GM18520 (cell line): ENCODE measurements around the gene EXOSC5.
"Not testable (repeated sequence)": the region's sequence is repeated elsewhere in the genome, so short reads cannot be mapped to it uniquely, and the experiment has no call there.

Source experiments
- ATAC-seq: cut with Tn5 transposase; IDR thresholded peaks from one replicate; pipeline ENCODE4 v1.9.1; 2021; ENCODE audit not compliant: unreplicated experiment

Gene EXOSC5

GRCh38 chr19:41371541-41371940 lies 25.6 kb downstream of the EXOSC5 start:
- no peak for ATAC-seq

GRCh38 chr19:41371119-41371518 lies 26.0 kb downstream of the EXOSC5 start:
- ATAC-seq, result not testable (repeated sequence)

- ATAC-seq, result no peak
Measured at GRCh38 chr19:41369769-41370168, 27.4 kb downstream of the EXOSC5 start.

- no peak for ATAC-seq
Measured at GRCh38 chr19:41367848-41368301, 29.3 kb downstream of the EXOSC5 start.

DNA sequence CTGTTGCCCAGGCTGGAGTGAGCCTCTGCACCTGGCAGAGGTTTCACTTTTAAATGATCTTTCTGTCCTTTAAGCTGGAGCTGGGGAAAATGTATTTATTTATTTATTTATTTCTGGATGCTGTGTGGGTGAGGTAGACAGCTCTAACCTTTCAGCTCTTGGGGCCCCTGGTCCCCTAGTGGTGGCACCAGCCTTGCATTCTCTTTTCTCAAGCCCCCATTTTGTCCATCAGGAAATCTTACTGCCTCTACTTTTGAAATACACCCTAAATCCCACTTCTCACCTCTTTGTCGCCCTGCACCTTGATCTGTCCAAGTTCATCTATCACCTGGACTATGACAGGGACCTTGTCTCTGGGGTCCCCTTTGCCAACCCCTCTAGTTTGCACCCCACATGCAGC lies 31.1 kb downstream of the EXOSC5 start:
- no peak for ATAC-seq

DNA sequence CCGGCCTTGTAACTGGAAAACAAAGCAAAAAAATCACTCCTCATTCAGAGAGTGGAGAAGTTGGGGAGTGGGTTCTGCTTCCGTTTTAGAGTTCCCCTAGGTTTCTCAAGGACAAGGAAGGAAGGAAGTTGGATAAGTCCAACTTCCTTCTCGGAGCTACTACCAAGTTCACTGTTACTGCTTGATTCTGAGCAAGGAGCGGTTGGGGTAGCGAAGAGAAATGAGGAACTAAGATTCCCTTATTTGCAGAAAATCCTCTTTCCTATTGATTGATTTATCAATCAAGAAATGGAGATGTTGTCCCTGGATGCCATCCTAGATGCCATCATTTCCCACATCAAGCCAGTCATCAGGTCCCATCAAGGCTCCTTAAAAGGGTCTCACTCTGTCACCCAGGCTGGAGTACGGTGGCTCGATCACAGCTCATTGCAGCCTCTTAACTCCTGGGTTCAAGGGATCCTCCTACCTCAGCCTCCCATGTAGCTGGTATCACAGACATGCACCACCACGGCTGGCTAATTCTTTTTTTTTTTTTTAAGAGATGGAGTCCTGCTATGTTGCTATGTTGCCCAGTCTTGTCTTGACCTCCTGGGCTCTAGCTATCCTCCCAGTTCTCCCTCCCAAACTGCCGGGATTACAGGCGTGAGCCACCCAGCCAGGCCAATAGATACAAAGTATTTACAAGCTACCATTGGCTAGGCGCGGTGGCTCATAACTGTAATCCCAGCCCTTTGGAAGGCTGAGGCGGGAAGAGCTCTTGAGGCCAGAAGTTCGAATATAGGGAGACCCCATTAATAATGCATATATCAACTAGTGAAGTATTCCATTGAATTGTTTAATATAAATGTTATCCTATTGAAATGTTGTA lies 32.4 kb downstream of the EXOSC5 start:
- ATAC-seq, result no peak

- peak; percentile 78 for ATAC-seq
Measured at GRCh38 chr19:41363753-41364523, 33.2 kb downstream of the EXOSC5 start, which contains the start of gene B9D2. TSS of gene B9D2 (minus strand) at chr19:41364149. CDS start at chr19:41363519, 630 bp downstream.

DNA sequence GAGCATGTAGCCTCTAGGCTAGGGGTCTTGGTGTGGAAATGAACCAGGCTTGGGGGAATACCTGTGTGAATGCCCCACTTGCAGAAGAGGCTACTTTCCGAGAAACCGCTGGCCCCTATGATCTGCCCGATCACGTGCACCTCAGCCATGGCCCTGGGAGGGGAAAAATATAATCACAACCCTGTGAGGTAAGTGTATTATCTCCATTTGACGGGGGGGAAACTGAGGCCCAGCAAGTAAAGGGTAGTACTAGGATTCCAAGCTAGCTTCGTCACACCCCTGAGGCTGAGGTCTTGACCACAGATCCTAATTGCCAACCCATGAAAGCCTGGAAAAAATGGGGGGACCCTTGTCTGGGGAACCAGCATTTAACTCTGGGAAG lies 33.8 kb downstream of the EXOSC5 start:
- no peak for ATAC-seq

GRCh38 chr19:41362143-41362847 lies 34.9 kb downstream of the EXOSC5 start:
- no peak for ATAC-seq

- ATAC-seq, result no peak
Measured at GRCh38 chr19:41359741-41360140, 37.4 kb downstream of the EXOSC5 start.

GRCh38 chr19:41357746-41358145 lies 39.4 kb downstream of the EXOSC5 start:
- ATAC-seq, result no peak

- no peak for ATAC-seq
Measured at GRCh38 chr19:41356984-41357739, 40.0 kb downstream of the EXOSC5 start.

- no peak for ATAC-seq
Measured at GRCh38 chr19:41355802-41356201, 41.4 kb downstream of the EXOSC5 start.

DNA sequence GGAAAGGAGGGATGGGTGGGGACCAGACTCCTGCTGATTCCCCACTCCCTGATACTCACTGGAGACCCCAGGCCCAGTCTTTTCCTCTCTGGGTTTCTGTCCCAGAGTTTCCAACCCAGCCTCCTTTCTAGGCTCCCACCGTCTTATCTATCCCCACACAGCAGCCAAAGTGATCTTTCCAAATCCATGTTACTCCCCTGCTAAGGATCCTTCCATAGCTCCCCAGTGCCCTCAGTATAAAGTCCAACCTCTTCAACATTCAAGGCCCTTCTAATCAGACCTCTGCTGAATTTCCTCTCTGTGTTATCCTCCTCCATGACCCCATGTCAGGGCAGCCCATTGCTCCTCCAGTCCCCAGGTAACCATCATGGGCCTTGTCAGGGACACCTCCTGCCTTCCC lies 42.1 kb downstream of the EXOSC5 start:
- ATAC-seq, result no peak

GRCh38 chr19:41354343-41354953 lies 42.7 kb downstream of the EXOSC5 start:
- no peak for ATAC-seq

GRCh38 chr19:41353466-41354342 lies 43.5 kb downstream of the EXOSC5 start, which contains the start of gene TGFB1:
TSS of gene TGFB1 (minus strand) at chr19:41353922. CDS start at chr19:41353044, 878 bp downstream.
- ATAC-seq, result peak; percentile 28

GRCh38 chr19:41352609-41353465 lies 44.3 kb downstream of the EXOSC5 start:
- no peak for ATAC-seq

DNA sequence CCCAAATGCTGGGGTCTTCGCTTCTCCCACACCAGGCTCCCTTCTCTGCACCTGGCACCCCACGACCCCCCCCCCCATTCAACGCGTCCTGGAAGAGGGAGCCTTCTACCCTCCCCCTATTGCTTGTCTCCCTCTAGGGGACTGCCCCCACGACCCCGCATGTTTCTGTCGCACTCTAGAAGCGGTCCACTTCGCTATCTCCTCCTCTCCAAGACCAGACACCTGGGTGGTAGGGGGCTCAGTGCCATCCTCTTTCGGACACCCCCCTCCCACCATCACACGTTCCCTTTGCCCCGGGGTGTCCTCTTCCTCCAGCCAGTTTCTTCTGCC lies 44.9 kb downstream of the EXOSC5 start:
- ATAC-seq, result no peak
